Mucosa of rectum (tissue), 2 donors: ENCODE data around the gene UCK2.

Source experiments
- H3K27ac ChIP-seq, 2 donors: one replicate each; pipeline ENCODE4 v1.7.0; 2013; ENCODE audit warnings: inconsistent platforms in 2 of 2, low read depth in 2 of 2, low read length in 2 of 2
- H3K27me3 ChIP-seq, 2 donors: one replicate each; pipeline ENCODE4 v1.7.0; 2013; ENCODE audit warnings: low read length in 2 of 2; ENCODE audit not compliant: control insufficient read depth in 2 of 2, insufficient read depth in 2 of 2
- H3K36me3 ChIP-seq, 2 donors: one replicate each; pipeline ENCODE4 v1.7.0; 2013; ENCODE audit warnings: low read length in 2 of 2; ENCODE audit not compliant: control insufficient read depth in 2 of 2, insufficient read depth in 2 of 2
- H3K4me1 ChIP-seq, 2 donors: one replicate each; pipeline ENCODE4 v1.7.0; 2013; ENCODE audit warnings: low read length in 2 of 2, mild to moderate bottlenecking in 1 of 2; ENCODE audit not compliant: control insufficient read depth in 2 of 2, insufficient read depth in 2 of 2
- H3K4me3 ChIP-seq, 2 donors: one replicate each; pipeline ENCODE4 v1.7.0; 2013; ENCODE audit warnings: low read length in 2 of 2
- H3K9ac ChIP-seq, 2 donors: one replicate each; pipeline ENCODE4 v1.7.0; 2013; ENCODE audit warnings: low read length in 2 of 2, low read depth in 1 of 2, mild to moderate bottlenecking in 1 of 2
- H3K9me3 ChIP-seq, 2 donors: one replicate each; pipeline ENCODE4 v1.7.0; 2013; ENCODE audit warnings: low read length in 2 of 2; ENCODE audit not compliant: control insufficient read depth in 2 of 2
- donor health status: healthy.
- donor health status: Normal muscosa, but diverticular disease.

The UCK2 gene

DNA sequence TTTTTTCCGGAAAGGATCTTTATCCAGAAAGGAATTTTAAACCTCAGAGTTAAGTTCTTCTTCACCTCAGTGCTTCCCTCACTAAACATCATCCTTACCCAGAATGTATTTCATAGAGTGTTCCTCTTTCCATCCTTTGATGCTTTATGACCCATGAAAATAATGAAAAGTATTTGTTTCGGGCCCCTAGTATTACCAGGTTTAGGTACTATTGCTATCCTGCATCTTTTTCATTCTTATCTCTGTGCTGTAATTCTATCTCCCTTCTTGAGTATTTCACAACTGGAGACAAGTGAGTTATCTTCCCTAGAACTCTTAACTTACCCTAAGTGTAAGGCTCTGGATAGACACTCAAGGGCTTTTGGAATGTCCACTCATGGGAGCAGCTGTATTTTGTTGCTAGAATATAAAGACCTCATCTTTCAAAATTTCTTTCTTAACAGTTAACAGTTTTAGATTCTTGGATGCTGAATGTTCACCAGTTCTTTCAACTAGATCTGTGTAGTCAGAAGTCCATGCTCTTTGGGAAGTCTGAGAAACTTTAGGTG lies 26.2 kb downstream of the UCK2 start:
- Histone ChIP-seq H3K9me3 (no peaks in the 10 kb centered on the region), H3K27ac (no peak overlapping the region), H3K27me3 (no peaks in the 10 kb centered on the region), H3K4me3 (no peak overlapping the region), H3K4me1 (peaks cover 29 to 36% of the 10 kb centered on the region in 2 donors), H3K9ac (no peak overlapping the region), H3K36me3 (no peaks in the 10 kb centered on the region)

DNA sequence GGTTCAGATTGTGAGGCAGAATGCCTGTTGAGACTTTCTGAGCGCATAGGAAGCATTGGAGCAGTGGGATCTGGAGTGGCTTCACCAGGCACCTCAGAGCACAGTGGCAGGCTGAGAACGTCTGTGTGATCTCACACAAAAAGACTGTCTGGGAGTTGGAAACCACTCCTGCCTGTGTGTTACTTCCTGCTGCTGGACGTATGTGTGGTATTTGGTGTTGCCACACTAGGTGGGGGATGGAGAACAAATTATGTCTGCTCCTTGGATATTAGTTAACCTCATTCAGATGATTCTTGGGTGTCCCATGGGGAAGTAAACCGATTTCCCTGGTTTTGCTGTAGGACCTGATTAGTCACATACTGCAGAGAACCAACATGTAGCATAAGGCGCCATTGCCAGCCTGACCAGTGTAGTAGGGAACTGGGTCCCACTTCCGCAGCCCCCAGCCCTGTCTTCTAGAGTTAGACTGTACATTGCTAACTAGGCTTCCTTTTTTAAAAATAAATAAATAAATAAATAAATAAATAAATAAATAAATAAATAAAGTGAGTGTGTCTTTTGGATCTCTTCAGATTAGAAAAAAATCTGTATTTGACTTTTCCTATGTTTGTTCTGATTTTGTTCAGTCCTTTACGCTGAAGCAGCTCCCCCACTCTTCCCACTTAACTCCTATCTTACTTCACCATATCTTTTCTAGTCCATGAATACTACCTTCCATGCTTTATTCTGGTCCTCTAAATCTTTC lies 26.9 kb downstream of the UCK2 start:
- H3K36me3 ChIP-seq, result no peaks in the 10 kb centered on the region
- no peaks in the 10 kb centered on the region for H3K27me3 ChIP-seq
- H3K4me1 ChIP-seq, result peaks cover 31 to 39% of the 10 kb centered on the region in 2 donors
- H3K9ac ChIP-seq, result no peak overlapping the region
- H3K9me3 ChIP-seq, result no peaks in the 10 kb centered on the region
- H3K4me3 ChIP-seq, result no peak overlapping the region
- no peak overlapping the region for H3K27ac ChIP-seq

DNA sequence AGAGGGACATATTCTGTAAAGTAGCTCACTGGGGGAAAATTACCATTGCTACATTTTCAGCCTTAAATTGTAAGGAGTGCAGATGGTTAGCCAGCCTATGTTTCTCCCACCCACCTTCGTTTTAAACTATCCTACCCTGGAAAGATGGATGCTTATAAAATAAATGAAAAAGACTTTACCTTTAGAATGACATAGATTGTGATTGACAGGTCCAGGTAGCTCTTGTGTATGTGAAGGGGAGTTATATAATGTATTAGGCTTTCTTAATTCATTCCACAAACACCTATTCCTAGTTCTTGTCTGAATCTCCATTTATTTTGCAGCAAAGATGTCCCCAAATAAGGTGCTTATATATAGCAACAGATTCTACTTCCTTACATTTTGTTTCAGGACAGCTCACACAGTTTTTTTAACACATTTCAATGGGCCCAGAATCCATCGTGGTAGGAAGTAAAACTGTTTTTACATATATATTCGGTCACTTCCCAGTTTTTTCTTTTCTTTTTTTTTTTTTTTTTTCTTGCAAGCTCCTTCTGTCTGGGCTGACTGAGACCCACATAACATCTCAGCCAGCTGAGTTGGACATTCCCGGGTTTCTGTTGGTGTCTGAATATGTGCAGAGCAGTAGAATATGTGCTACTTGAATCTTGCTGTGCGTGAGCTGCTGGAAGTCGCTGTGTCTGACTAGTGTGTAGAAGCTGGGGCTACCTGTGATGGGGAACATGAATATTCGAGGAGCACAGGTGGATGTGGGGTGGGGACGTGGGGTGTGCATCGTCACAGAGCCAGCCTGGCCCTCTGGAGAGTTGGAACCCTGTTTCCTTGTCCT lies 27.8 kb downstream of the UCK2 start:
- Histone ChIP-seq H3K27ac (no peak overlapping the region), H3K4me3 (no peak overlapping the region), H3K4me1 (peaks cover 39 to 47% of the 10 kb centered on the region in 2 donors), H3K9me3 (no peaks in the 10 kb centered on the region), H3K27me3 (no peaks in the 10 kb centered on the region), H3K9ac (no peak overlapping the region), H3K36me3 (no peaks in the 10 kb centered on the region)

DNA sequence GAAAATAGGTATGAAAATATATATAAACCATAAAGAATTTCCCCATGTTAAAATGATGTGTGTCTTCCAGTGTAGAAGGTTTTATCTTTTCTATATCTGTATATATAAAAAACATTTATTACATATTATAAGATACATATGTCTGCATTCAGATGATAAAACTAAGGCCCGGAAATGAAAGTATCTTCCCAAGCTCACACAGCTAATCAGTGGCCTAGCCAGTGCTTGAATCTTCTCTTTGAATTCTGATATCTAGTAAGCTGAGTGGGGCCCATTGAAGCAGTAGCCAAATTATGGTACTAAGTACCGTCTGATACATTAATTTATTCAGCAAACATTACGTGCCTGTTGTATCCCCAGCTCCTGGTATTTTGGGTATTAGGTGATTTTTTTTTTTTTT lies 28.6 kb downstream of the UCK2 start:
- Histone ChIP-seq H3K4me3 (no peak overlapping the region), H3K36me3 (no peaks in the 10 kb centered on the region), H3K4me1 (peaks cover 47 to 55% of the 10 kb centered on the region in 2 donors), H3K9ac (no peak overlapping the region), H3K9me3 (no peaks in the 10 kb centered on the region), H3K27me3 (no peaks in the 10 kb centered on the region), H3K27ac (no peak overlapping the region)

DNA sequence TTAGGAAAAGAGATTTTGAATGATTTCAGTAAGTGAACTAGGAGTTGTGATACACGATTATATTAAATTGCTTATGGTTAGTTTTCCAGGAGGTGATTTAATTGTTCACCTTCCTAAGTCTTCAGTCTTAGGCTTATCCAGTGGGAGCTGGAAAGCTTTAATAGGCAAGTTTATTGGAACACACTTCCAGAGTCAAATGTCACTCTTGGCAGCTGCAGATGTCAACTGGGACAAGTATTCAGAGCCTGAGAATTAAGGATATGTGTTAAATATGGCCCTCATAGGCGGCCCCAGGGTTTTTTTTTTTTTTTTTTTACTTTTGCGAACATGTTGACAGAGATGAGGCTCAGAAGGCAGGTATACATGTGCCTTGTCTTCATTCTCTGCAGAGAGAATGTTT lies 29.2 kb downstream of the UCK2 start:
- no peaks in the 10 kb centered on the region for H3K36me3 ChIP-seq
- H3K4me1 ChIP-seq, result peaks cover 48 to 56% of the 10 kb centered on the region in 2 donors
- H3K27ac ChIP-seq, result peak overlapping the region; percentile 27 to 77
- no peak overlapping the region for H3K9ac ChIP-seq
- H3K27me3 ChIP-seq, result no peaks in the 10 kb centered on the region
- no peaks in the 10 kb centered on the region for H3K9me3 ChIP-seq
- H3K4me3 ChIP-seq, result no peak overlapping the region

DNA sequence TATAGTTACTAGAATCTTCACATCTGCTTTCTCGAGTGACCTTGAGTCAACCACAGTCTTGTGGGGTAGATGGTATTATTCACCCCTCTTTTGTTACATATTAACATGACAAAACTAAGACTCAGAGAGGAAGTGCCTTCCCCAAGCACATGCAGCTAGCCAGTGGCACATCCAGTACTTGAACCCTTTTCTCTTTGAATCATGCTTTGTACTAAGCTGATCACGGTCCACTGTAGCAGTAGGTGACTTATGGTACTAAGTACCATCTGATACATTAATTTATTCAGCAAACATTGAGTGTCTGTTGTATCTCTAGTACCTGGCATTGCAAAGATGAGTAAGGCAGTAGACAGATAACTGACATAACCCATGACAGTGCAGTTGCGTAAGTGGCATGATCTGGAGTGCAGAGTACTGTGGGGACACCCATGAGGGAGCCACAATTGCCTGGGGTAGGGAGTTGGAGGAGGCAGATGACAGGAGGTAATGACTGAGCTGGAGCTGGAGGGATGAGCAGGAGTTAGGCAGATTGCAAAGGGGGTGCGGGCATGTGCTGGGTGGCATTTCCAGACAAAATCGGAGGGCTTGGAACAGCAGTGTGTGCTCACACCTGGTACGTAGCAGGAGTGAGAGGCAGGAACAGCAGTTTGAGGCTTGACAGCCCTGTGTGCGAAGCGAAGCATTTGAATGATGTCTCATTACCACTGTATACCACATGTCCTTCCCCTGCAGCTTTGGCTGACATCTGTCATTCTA lies 29.8 kb downstream of the UCK2 start:
- no peaks in the 10 kb centered on the region for H3K9me3 ChIP-seq
- H3K36me3 ChIP-seq, result no peaks in the 10 kb centered on the region
- peak overlapping the region in 1 of 2 donors; percentile 21 for H3K9ac ChIP-seq
- no peaks in the 10 kb centered on the region for H3K27me3 ChIP-seq
- H3K4me3 ChIP-seq, result peak overlapping the region; percentile 20 to 46
- H3K27ac ChIP-seq, result peak overlapping the region; percentile 46 to 77
- peaks cover 52 to 62% of the 10 kb centered on the region in 2 donors for H3K4me1 ChIP-seq

DNA sequence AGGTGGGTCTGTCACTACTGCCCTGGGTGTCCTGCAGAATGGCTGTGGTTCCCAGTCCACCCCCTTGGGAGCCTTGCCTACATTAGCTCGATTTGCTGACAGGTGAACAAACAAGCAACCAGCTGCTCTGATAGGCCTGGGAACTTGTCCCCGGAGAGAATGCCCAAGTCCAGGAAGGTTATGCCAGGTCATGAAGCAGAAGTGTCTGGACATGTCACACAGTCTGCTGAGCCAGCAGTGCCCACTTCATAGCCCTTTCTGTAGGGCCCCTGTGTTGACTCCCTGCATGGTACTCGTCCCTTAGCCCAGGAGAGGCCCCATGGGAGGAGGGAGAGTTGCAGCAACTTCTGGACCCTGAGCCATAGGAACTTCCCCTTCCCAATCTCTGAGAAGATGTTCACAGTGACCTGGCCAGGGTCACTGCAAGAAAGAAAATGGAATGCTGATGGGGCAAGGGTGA lies 31.0 kb downstream of the UCK2 start:
- Histone ChIP-seq H3K9ac (no peak overlapping the region), H3K4me1 (peaks cover 56 to 65% of the 10 kb centered on the region in 2 donors), H3K36me3 (no peaks in the 10 kb centered on the region), H3K9me3 (no peaks in the 10 kb centered on the region), H3K27ac (peak overlapping the region; percentile 46 to 77), H3K27me3 (no peaks in the 10 kb centered on the region), H3K4me3 (peak overlapping the region; percentile 19 to 32)

DNA sequence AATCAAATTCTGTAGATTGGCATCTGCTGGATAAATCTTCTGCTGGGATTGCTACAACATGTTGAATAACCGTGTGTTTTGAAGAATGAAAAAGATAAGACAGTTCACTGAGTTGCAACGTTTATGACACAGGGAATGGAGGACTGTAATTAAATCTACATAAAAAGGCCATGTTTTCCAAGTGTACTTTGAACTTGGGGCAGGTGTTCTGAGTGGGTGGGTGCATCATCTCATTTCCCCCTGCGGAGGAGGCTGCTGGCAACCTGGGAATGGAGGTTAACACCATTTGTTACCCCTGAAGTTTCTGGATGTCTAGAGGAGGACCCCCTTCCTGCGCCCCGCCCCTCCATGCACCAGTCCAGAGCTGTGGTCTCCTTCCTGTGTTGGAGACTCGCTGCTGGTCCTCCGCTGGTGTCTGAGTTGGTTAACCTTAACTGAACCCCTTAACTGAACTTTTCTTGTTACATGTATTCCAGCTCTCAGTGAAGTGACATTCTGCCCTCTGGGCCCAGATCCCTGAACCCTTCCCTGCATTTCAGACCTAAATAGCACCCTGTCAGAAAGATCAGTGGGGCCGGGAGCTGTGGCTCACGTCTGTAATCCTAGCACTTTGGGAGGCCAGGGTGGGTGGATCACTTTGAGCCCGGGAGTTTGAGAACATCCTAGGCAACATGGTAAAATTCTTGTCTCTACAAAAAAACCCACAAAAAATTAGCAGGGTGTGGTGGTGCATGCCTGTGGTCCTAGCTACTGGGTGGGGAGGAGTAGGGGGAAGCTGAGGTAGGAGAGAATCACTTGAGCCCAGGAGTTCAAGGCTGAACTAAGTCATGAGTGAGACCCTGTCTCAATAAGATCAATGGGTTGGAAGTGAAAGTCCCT lies 31.8 kb downstream of the UCK2 start:
- H3K4me3 ChIP-seq, result peak overlapping the region; percentile 19 to 34
- peaks cover 56 to 62% of the 10 kb centered on the region in 2 donors for H3K4me1 ChIP-seq
- peak overlapping the region; percentile 73 to 83 for H3K27ac ChIP-seq

DNA sequence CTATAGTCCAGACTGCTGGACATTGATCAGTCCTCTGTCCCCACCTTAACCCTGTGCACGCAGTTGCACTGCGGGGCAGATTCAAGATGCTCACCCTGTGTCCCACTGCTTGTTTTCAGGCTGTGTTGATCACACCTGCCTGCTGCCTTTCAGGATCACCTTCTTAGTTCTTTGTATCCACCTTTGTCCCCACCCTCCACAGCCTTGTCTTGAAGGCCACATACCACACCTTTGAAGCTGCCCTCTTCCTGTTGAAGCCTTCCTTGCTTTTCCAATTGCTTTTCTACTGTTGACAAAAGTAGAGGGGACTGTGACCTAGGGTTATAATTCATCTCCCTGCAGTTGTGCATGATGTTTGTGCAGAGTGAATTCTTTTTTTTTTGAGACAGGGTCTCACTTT lies 32.7 kb downstream of the UCK2 start:
- peak overlapping the region; percentile 73 to 83 for H3K27ac ChIP-seq
- peak overlapping the region in 1 of 2 donors; percentile 34 for H3K4me3 ChIP-seq
- no peaks in the 10 kb centered on the region for H3K27me3 ChIP-seq
- no peaks in the 10 kb centered on the region for H3K9me3 ChIP-seq
- H3K4me1 ChIP-seq, result peaks cover 56 to 62% of the 10 kb centered on the region in 2 donors
- H3K36me3 ChIP-seq, result no peaks in the 10 kb centered on the region
- H3K9ac ChIP-seq, result peak overlapping the region in 1 of 2 donors; percentile 26

More for the DNA sequence above, 31.8 kb downstream of the UCK2 start:
- Histone ChIP-seq H3K27me3 (no peaks in the 10 kb centered on the region), H3K9ac (peak overlapping the region in 1 of 2 donors; percentile 26), H3K36me3 (no peaks in the 10 kb centered on the region), H3K9me3 (no peaks in the 10 kb centered on the region)
